ENCODE results near the gene DCC. TPM values are rescaled to one million over a fixed set of nuclear protein-coding genes. Genes with fewer than 3 reads are reported as not detected.

The DCC gene
- total RNA-seq, 1 experiment from 2014 or later: 0.72 TPM

DNA sequence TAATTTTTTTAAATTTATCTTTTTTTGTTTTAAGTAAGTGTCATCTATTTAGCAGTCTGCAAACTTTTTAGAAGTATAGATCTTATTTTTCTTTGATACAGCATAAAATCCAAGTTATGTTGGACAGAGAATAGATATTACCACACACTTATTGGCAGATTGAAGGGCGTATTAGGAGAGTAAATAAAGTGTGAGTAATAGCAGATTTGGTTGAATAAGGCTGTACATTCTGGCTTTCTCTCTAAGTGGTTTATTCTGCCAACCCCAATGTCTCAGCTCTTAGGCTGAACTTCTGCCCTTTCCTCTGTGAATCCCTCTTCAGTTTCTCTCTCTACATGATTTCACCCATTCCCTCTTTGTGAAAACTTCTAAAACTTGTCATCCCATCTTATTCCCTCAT is 651.2 kb downstream of the DCC start:
- no peak for TF ChIP-seq SOX15 (CRISPR knock-in tag; IDR thresholded peaks at IDR 0.05)
- TF ChIP-seq NR2C2 (CRISPR knock-in tag; IDR thresholded peaks at IDR 0.05): no peak
- TF ChIP-seq, protein P1, sequence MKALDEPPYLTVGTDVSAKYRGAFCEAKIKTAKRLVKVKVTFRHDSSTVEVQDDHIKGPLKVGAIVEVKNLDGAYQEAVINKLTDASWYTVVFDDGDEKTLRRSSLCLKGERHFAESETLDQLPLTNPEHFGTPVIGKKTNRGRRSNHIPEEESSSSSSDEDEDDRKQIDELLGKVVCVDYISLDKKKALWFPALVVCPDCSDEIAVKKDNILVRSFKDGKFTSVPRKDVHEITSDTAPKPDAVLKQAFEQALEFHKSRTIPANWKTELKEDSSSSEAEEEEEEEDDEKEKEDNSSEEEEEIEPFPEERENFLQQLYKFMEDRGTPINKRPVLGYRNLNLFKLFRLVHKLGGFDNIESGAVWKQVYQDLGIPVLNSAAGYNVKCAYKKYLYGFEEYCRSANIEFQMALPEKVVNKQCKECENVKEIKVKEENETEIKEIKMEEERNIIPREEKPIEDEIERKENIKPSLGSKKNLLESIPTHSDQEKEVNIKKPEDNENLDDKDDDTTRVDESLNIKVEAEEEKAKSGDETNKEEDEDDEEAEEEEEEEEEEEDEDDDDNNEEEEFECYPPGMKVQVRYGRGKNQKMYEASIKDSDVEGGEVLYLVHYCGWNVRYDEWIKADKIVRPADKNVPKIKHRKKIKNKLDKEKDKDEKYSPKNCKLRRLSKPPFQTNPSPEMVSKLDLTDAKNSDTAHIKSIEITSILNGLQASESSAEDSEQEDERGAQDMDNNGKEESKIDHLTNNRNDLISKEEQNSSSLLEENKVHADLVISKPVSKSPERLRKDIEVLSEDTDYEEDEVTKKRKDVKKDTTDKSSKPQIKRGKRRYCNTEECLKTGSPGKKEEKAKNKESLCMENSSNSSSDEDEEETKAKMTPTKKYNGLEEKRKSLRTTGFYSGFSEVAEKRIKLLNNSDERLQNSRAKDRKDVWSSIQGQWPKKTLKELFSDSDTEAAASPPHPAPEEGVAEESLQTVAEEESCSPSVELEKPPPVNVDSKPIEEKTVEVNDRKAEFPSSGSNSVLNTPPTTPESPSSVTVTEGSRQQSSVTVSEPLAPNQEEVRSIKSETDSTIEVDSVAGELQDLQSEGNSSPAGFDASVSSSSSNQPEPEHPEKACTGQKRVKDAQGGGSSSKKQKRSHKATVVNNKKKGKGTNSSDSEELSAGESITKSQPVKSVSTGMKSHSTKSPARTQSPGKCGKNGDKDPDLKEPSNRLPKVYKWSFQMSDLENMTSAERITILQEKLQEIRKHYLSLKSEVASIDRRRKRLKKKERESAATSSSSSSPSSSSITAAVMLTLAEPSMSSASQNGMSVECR (CRISPR knock-in tag; IDR thresholded peaks at IDR 0.05; ENCODE audit: borderline replicate concordance): no peak
- TF ChIP-seq GABPB1 (CRISPR knock-in tag; IDR thresholded peaks at IDR 0.05): no peak
- no peak for TF ChIP-seq TEAD1 (CRISPR knock-in tag; IDR thresholded peaks at IDR 0.05)
- TF ChIP-seq TP53 (CRISPR knock-in tag; IDR thresholded peaks at IDR 0.05): no peak
- no peak for TF ChIP-seq ZNF219 (CRISPR knock-in tag; IDR thresholded peaks at IDR 0.05; ENCODE audit: borderline replicate concordance)
- TF ChIP-seq, protein P2, sequence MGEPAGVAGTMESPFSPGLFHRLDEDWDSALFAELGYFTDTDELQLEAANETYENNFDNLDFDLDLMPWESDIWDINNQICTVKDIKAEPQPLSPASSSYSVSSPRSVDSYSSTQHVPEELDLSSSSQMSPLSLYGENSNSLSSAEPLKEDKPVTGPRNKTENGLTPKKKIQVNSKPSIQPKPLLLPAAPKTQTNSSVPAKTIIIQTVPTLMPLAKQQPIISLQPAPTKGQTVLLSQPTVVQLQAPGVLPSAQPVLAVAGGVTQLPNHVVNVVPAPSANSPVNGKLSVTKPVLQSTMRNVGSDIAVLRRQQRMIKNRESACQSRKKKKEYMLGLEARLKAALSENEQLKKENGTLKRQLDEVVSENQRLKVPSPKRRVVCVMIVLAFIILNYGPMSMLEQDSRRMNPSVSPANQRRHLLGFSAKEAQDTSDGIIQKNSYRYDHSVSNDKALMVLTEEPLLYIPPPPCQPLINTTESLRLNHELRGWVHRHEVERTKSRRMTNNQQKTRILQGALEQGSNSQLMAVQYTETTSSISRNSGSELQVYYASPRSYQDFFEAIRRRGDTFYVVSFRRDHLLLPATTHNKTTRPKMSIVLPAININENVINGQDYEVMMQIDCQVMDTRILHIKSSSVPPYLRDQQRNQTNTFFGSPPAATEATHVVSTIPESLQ (CRISPR knock-in tag; IDR thresholded peaks at IDR 0.05): no peak
- no peak for TF ChIP-seq RORB (CRISPR knock-in tag; IDR thresholded peaks at IDR 0.05)
- no peak for TF ChIP-seq ZNF423 (CRISPR knock-in tag; IDR thresholded peaks at IDR 0.05)
- no peak for TF ChIP-seq MLX (CRISPR knock-in tag; IDR thresholded peaks at IDR 0.05)
- no peak for DNase-seq (ENCODE audit: low spot score)
- no peak for ATAC-seq
- ChIA-PET CTCF (interaction anchor here (1.3 to 1.6 kb wide), 3 partner anchors 9 to 20 kb away, joined by 3 to 4 read pairs (median 3); no protein-coding TSS in a partner anchor), POLR2A (no interaction called here)
- H3K4me3 Mint-ChIP-seq: no peak overlapping the region
- H3K27me3 Mint-ChIP-seq (ENCODE audit: low read depth): no peaks in the 10 kb centered on the region
- H3K9me3 Mint-ChIP-seq: no peaks in the 10 kb centered on the region
- no peaks in the 10 kb centered on the region for H3K36me3 Mint-ChIP-seq
- H3K27ac Mint-ChIP-seq: no peak overlapping the region
- 0 out of 2 replicates have a peak, but pooled peaks cover 3% of the 10 kb centered on the region for H3K4me1 Mint-ChIP-seq

- CTCF ChIA-PET: interaction anchor here (0.6 to 1.6 kb wide), 12 partner anchors 8 to 388 kb away, joined by 3 to 5 read pairs (median 3); no protein-coding TSS in a partner anchor
- no peak overlapping the region for H3K27ac Mint-ChIP-seq
- H3K9me3 Mint-ChIP-seq: no peaks in the 10 kb centered on the region
- no peaks in the 10 kb centered on the region for H3K36me3 Mint-ChIP-seq
- peak; percentile 99 for ATAC-seq
- POLR2A ChIA-PET: no interaction called here
- DNase-seq (ENCODE audit: low spot score): peak; percentile 18
- H3K4me3 Mint-ChIP-seq: no peak overlapping the region
- no peak for TF ChIP-seq GTF2I (CRISPR knock-in tag; conservative IDR thresholded peaks at IDR 0.05)
- TF ChIP-seq, protein P3, sequence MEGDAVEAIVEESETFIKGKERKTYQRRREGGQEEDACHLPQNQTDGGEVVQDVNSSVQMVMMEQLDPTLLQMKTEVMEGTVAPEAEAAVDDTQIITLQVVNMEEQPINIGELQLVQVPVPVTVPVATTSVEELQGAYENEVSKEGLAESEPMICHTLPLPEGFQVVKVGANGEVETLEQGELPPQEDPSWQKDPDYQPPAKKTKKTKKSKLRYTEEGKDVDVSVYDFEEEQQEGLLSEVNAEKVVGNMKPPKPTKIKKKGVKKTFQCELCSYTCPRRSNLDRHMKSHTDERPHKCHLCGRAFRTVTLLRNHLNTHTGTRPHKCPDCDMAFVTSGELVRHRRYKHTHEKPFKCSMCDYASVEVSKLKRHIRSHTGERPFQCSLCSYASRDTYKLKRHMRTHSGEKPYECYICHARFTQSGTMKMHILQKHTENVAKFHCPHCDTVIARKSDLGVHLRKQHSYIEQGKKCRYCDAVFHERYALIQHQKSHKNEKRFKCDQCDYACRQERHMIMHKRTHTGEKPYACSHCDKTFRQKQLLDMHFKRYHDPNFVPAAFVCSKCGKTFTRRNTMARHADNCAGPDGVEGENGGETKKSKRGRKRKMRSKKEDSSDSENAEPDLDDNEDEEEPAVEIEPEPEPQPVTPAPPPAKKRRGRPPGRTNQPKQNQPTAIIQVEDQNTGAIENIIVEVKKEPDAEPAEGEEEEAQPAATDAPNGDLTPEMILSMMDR (IDR thresholded peaks at IDR 0.05): 0 out of 2 replicates have a peak, but pooled peaks have one; percentile 21
- H3K4me1 Mint-ChIP-seq: 0 out of 2 replicates have a peak, but pooled peaks cover 3% of the 10 kb centered on the region
- no peaks in the 10 kb centered on the region for H3K27me3 Mint-ChIP-seq (ENCODE audit: low read depth)
These were observed 652.0 kb downstream of the DCC start for GRCh38 chr18:52992041-52992440.

GRCh38 chr18:52995875-52996274 is 655.9 kb downstream of the DCC start:
- H3K4me1 Mint-ChIP-seq: 0 out of 2 replicates have a peak, but pooled peaks cover 3% of the 10 kb centered on the region
- H3K9me3 Mint-ChIP-seq: no peaks in the 10 kb centered on the region
- ATAC-seq (no peak), DNase-seq (ENCODE audit: low spot score) (no peak)
- ChIA-PET POLR2A (no interaction called here), CTCF (no interaction called here)
- no peak overlapping the region for H3K4me3 Mint-ChIP-seq
- no peaks in the 10 kb centered on the region for H3K27me3 Mint-ChIP-seq (ENCODE audit: low read depth)
- H3K36me3 Mint-ChIP-seq: no peaks in the 10 kb centered on the region
- H3K27ac Mint-ChIP-seq: no peak overlapping the region
- TF ChIP-seq ZBTB21 (CRISPR knock-in tag; IDR thresholded peaks at IDR 0.05; ENCODE audit: borderline replicate concordance) (no peak), NFYB (CRISPR knock-in tag; conservative IDR thresholded peaks at IDR 0.05; ENCODE audit: low read depth) (no peak), ZNF416 (CRISPR knock-in tag; IDR thresholded peaks at IDR 0.05) (no peak), AR (CRISPR knock-in tag; IDR thresholded peaks at IDR 0.05) (no peak), GTF2I (CRISPR knock-in tag; conservative IDR thresholded peaks at IDR 0.05) (no peak)
- TF ChIP-seq, protein P4, sequence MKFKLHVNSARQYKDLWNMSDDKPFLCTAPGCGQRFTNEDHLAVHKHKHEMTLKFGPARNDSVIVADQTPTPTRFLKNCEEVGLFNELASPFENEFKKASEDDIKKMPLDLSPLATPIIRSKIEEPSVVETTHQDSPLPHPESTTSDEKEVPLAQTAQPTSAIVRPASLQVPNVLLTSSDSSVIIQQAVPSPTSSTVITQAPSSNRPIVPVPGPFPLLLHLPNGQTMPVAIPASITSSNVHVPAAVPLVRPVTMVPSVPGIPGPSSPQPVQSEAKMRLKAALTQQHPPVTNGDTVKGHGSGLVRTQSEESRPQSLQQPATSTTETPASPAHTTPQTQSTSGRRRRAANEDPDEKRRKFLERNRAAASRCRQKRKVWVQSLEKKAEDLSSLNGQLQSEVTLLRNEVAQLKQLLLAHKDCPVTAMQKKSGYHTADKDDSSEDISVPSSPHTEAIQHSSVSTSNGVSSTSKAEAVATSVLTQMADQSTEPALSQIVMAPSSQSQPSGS (CRISPR knock-in tag; IDR thresholded peaks at IDR 0.05; ENCODE audit: borderline replicate concordance, low read depth): no peak
